ENCODE results near the gene TMEM185B. TPM values are rescaled to one million over a fixed set of nuclear protein-coding genes. Genes with fewer than 3 reads are reported as not detected.

TMEM185B gene
- total RNA-seq, 1 experiment from 2014 or later: 69.9 TPM

DNA sequence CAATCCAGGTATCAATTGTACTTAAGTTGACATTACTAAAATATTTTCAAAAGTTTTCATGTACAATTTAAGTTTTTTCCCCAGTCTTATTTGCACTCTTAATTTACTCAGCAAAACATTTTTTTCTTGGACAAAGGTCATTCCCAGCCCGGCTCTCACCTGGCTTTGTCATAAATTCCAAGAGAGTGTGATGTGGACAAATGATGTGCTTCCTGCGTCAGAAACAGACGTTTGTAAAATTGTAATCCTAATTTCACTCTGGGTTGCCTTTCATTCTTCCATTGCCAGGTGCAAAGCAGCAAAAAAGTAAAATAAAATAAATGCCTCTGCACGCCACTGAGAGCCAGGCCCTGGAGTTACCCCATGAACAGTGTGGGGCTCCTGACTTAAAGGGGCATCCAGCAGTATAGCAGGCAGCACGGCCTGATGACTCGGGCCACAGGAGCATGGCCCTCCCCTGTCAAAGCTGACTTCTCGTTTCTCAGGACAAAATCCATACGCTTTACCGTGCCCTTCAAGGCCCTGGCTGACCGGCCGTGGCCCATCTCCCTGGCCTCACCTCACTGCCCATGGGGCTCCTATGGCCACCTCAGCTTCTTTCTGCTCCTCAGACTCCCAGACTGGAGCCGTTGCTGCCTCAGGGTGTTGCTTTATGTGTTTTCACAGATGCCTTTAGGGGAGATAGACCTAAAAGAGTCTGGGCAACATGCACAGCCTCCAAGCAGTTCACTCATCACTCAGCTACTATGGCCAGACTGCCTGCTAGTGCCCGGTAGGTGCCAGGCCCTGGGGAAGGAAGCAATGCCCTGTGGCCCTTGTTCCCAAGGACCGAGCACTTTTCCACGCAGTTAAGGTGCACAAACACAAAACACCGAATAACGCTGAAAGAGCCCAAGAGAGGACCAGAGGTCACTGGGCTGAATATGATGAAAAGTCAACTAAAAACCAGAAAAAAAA is 7.6 kb upstream of the TMEM185B start:
- peak overlapping the region; percentile 99 for H3K27ac Mint-ChIP-seq (ENCODE audit: unreplicated experiment)
- Histone ChIP-seq H3K9me3 (no peaks in the 10 kb centered on the region), H3K36me3 (ENCODE audit: control insufficient read depth, insufficient read depth, low read length) (no peaks in the 10 kb centered on the region), H3K4me1 (peaks cover 32% of the 10 kb centered on the region), H3K27me3 (replicated peaks; ENCODE audit: control insufficient read depth, insufficient read depth, low read length) (no peaks in the 10 kb centered on the region), H3K4me3 (ENCODE audit: low read depth, low read length) (no peak overlapping the region)
- peaks cover 34% of the 10 kb centered on the region for H3K4me1 Mint-ChIP-seq (ENCODE audit: low read depth, unreplicated experiment)
- H3K4me3 Mint-ChIP-seq (ENCODE audit: unreplicated experiment): peak overlapping the region; percentile 65
- CTCF ChIA-PET: interaction anchor here (0.6 to 0.9 kb wide), 3 partner anchors 17 to 109 kb away, joined by 3 to 5 read pairs (median 3); no protein-coding TSS in a partner anchor
- no peaks in the 10 kb centered on the region for H3K27me3 Mint-ChIP-seq (ENCODE audit: insufficient read depth, unreplicated experiment)
- TF ChIP-seq CTCF (IDR thresholded peaks at IDR 0.05; ENCODE audit: insufficient read depth in 1 of 2, low read depth in 1 of 2, low read length in 1 of 2, severe bottlenecking in 1 of 2, unreplicated experiment in 1 of 2): no peak
- POLR2A ChIA-PET: interaction anchor here (0.6 to 1.4 kb wide), 5 partner anchors 8 to 1418 kb away, joined by 3 to 10 read pairs (median 5); partner anchors contain the start of genes RALB and TMEM185B
- intact Hi-C loops (cut with micrococcal nuclease; ENCODE audit: unreplicated experiment): loop anchor here (1.0 to 2.0 kb wide), 2 partner anchors 15 to 22 kb away; partner anchors contain the start of gene RALB
- no peaks in the 10 kb centered on the region for H3K36me3 Mint-ChIP-seq (ENCODE audit: insufficient read depth, unreplicated experiment)
- BruUV-seq (replicated peaks): TSS peak; percentile 80
- DNase-seq: peak; percentile 75 to 76
- H3K9me3 Mint-ChIP-seq (ENCODE audit: unreplicated experiment): no peaks in the 10 kb centered on the region

GRCh38 chr2:120229341-120229740 is 6.1 kb upstream of the TMEM185B start:
- intact Hi-C loops (cut with micrococcal nuclease; ENCODE audit: unreplicated experiment): loop anchor here (10.0 kb wide), 1 partner anchor 235 kb away; no protein-coding TSS in a partner anchor
- no peaks in the 10 kb centered on the region for H3K36me3 ChIP-seq (ENCODE audit: control insufficient read depth, insufficient read depth, low read length)
- no peaks in the 10 kb centered on the region for H3K27me3 ChIP-seq (replicated peaks; ENCODE audit: control insufficient read depth, insufficient read depth, low read length)
- no TSS peak for BruUV-seq (replicated peaks)
- peaks cover 39% of the 10 kb centered on the region for H3K4me1 Mint-ChIP-seq (ENCODE audit: low read depth, unreplicated experiment)
- no peaks in the 10 kb centered on the region for H3K9me3 Mint-ChIP-seq (ENCODE audit: unreplicated experiment)
- no peaks in the 10 kb centered on the region for H3K27me3 Mint-ChIP-seq (ENCODE audit: insufficient read depth, unreplicated experiment)
- TF ChIP-seq CTCF (IDR thresholded peaks at IDR 0.05; ENCODE audit: insufficient read depth in 1 of 2, low read depth in 1 of 2, low read length in 1 of 2, severe bottlenecking in 1 of 2, unreplicated experiment in 1 of 2): no peak
- ChIA-PET CTCF (no interaction called here), POLR2A (interaction anchor here (0.7 kb wide), 1 partner anchor 45 kb away, joined by 9 read pairs; no protein-coding TSS in a partner anchor)
- no peak overlapping the region for H3K4me3 Mint-ChIP-seq (ENCODE audit: unreplicated experiment)
- no peak overlapping the region for H3K4me3 ChIP-seq (ENCODE audit: low read depth, low read length)
- no peak overlapping the region for H3K27ac Mint-ChIP-seq (ENCODE audit: unreplicated experiment)
- no peaks in the 10 kb centered on the region for H3K9me3 ChIP-seq
- peaks cover 36% of the 10 kb centered on the region for H3K4me1 ChIP-seq
- peak in 1 of 2 experiments; percentile 9 for DNase-seq
- no peaks in the 10 kb centered on the region for H3K36me3 Mint-ChIP-seq (ENCODE audit: insufficient read depth, unreplicated experiment)

- peak in 1 of 2 experiments; percentile 9 for DNase-seq
- Mint-ChIP-seq H3K27ac (ENCODE audit: unreplicated experiment) (no peak overlapping the region), H3K4me3 (ENCODE audit: unreplicated experiment) (no peak overlapping the region), H3K36me3 (ENCODE audit: insufficient read depth, unreplicated experiment) (no peaks in the 10 kb centered on the region), H3K27me3 (ENCODE audit: insufficient read depth, unreplicated experiment) (no peaks in the 10 kb centered on the region), H3K4me1 (ENCODE audit: low read depth, unreplicated experiment) (peaks cover 45% of the 10 kb centered on the region), H3K9me3 (ENCODE audit: unreplicated experiment) (no peaks in the 10 kb centered on the region)
- ChIA-PET POLR2A (no interaction called here), CTCF (no interaction called here)
- no peak for TF ChIP-seq CTCF (IDR thresholded peaks at IDR 0.05; ENCODE audit: insufficient read depth in 1 of 2, low read depth in 1 of 2, low read length in 1 of 2, severe bottlenecking in 1 of 2, unreplicated experiment in 1 of 2)
- BruUV-seq (replicated peaks): no TSS peak
- Histone ChIP-seq H3K9me3 (no peaks in the 10 kb centered on the region), H3K36me3 (ENCODE audit: control insufficient read depth, insufficient read depth, low read length) (no peaks in the 10 kb centered on the region), H3K4me3 (ENCODE audit: low read depth, low read length) (no peak overlapping the region), H3K27me3 (replicated peaks; ENCODE audit: control insufficient read depth, insufficient read depth, low read length) (no peaks in the 10 kb centered on the region), H3K4me1 (peaks cover 42% of the 10 kb centered on the region)
- intact Hi-C loops (cut with micrococcal nuclease; ENCODE audit: unreplicated experiment): loop anchor here (10.0 kb wide), 1 partner anchor 236 kb away; no protein-coding TSS in a partner anchor
Observed at GRCh38 chr2:120228503-120228902, 5.3 kb upstream of the TMEM185B start.

Measured in Caco-2 (cell line).